Measurements from ENCODE around the gene POLR2L.

Gene POLR2L

GRCh38 chr11:802018-802617 lies 40.2 kb downstream of the POLR2L start:
- Histone ChIP-seq H3K27me3 (ENCODE audit: control insufficient read depth, insufficient read depth, low read length) (no peaks in the 10 kb centered on the region), H3K4me1 (no peaks in the 10 kb centered on the region), H3K4me3 (ENCODE audit: low read depth, low read length) (no peak overlapping the region), H3K27ac (no peak overlapping the region), H3K36me3 (ENCODE audit: control insufficient read depth, insufficient read depth, low read length) (no peaks in the 10 kb centered on the region), H3K79me2 (no peaks in the 10 kb centered on the region), H3K4me2 (ENCODE audit: low read length) (no peak overlapping the region), H3K9ac (no peak overlapping the region), H2AFZ (no peak overlapping the region), H3K9me3 (ENCODE audit: control insufficient read depth, low read length) (no peaks in the 10 kb centered on the region)
- TF ChIP-seq CTCF (IDR thresholded peaks at IDR 0.05): no peak

DNA sequence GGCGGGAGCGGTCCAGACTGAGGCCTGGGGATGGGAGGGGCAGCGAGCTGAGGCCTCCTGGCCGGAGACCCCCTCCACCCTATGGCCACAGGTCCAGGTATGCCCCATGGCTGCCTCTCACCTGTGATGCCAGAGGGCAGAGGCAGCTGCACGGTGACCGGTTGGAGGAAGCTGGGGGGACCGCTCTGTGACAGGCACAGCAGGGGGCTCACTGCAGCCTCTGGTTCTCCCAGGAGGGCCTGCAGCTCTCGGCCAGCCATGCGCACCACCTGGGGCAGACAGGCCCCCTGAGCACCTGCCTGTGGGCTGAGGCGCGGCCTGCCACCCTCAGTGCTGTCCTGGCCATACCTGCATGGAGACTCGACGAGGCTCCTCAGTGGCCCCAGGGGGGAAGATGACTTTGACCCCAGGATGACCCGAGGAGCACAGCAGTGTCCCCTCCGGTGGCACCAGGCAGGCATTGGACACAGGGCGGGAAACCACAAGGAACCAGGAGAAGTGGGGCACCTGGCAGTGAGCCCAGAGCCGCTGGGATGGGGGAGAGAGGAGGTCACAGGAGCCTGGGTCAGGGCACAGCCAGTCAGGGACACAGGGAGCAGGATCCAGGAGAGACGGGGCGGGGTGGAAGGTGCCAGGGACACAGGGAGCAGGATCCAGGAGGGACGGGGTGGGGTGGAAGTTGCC lies 41.1 kb downstream of the POLR2L start:
- H3K27me3 ChIP-seq (ENCODE audit: control insufficient read depth, insufficient read depth, low read length): no peaks in the 10 kb centered on the region
- peaks cover 4% of the 10 kb centered on the region for H3K4me1 ChIP-seq
- H3K9ac ChIP-seq: no peak overlapping the region
- no peaks in the 10 kb centered on the region for H3K9me3 ChIP-seq (ENCODE audit: control insufficient read depth, low read length)
- H3K36me3 ChIP-seq (ENCODE audit: control insufficient read depth, insufficient read depth, low read length): no peaks in the 10 kb centered on the region
- no peak overlapping the region for H3K27ac ChIP-seq
- no peak overlapping the region for H3K4me2 ChIP-seq (ENCODE audit: low read length)
- no peak overlapping the region for H3K4me3 ChIP-seq (ENCODE audit: low read depth, low read length)
- no peak for TF ChIP-seq CTCF (IDR thresholded peaks at IDR 0.05)
- no peak overlapping the region for H2AFZ ChIP-seq
- H3K79me2 ChIP-seq: no peaks in the 10 kb centered on the region

- Histone ChIP-seq H3K9me3 (ENCODE audit: control insufficient read depth, low read length) (no peaks in the 10 kb centered on the region), H3K27ac (no peak overlapping the region), H3K36me3 (ENCODE audit: control insufficient read depth, insufficient read depth, low read length) (no peaks in the 10 kb centered on the region), H3K4me2 (ENCODE audit: low read length) (no peak overlapping the region), H3K9ac (no peak overlapping the region), H3K4me1 (peaks cover 4% of the 10 kb centered on the region), H3K4me3 (ENCODE audit: low read depth, low read length) (no peak overlapping the region), H2AFZ (no peak overlapping the region), H3K79me2 (no peaks in the 10 kb centered on the region), H3K27me3 (ENCODE audit: control insufficient read depth, insufficient read depth, low read length) (no peaks in the 10 kb centered on the region)
- TF ChIP-seq CTCF (IDR thresholded peaks at IDR 0.05): no peak
These were observed 41.9 kb downstream of the POLR2L start for GRCh38 chr11:800473-800872.

DNA sequence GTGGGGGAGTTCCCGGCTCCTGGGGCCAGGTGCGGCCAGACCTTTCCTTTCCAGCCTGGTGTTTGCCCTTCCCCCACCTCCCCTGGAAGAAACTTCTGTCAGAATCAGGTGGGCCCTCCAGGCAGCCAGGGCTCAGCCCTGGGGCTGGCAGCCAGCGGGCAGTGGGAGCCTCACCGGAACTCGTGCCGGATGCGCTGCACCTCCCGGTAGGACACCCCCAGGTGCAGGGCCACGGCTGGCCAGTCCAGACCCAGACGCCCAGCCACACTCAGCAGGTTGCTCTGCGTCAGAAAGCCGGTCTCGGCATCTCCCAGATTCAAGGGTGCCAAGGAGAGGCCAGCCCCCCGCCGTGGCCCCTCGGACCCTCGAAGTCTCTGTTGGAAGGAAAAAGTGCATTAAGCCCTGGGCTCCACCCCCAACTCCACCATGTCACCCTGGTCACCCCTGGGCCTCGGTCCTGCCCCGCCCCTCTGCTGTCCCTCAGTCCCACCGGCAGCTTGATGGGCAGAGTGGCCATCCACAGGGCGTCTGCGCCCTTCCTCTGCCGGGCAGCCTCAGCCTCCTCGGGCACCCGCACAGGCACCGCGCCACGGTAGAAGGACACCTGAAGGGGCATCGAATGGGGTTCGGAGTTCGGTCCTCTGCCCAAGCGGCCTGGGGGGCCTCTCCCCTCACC lies 42.5 kb downstream of the POLR2L start:
- Histone ChIP-seq H3K27me3 (ENCODE audit: control insufficient read depth, insufficient read depth, low read length) (no peaks in the 10 kb centered on the region), H2AFZ (no peak overlapping the region), H3K79me2 (no peaks in the 10 kb centered on the region), H3K4me1 (peaks cover 4% of the 10 kb centered on the region), H3K9ac (no peak overlapping the region), H3K9me3 (ENCODE audit: control insufficient read depth, low read length) (no peaks in the 10 kb centered on the region), H3K27ac (no peak overlapping the region), H3K4me3 (ENCODE audit: low read depth, low read length) (no peak overlapping the region), H3K36me3 (ENCODE audit: control insufficient read depth, insufficient read depth, low read length) (no peaks in the 10 kb centered on the region), H3K4me2 (ENCODE audit: low read length) (no peak overlapping the region)
- TF ChIP-seq CTCF (IDR thresholded peaks at IDR 0.05): no peak

Measured in parathyroid adenoma (tissue), 2 donors.